K562 (cell line): ENCODE results near the gene EHBP1L1. TPM values are rescaled to one million over a fixed set of nuclear protein-coding genes. Genes with fewer than 3 reads are reported as not detected.

Experiments
- CCNT2 ChIP-seq: IDR thresholded peaks from 2 replicates; pipeline ENCODE4 v1.6.1; 2011; ENCODE audit warnings: borderline replicate concordance, low read depth, mild to moderate bottlenecking, moderate library complexity, mixed read lengths, low read length; ENCODE audit not compliant: insufficient read length; ENCODE audit errors: extremely low read depth
- CXXC5 ChIP-seq: fragments of 250-450 bp; sonication (Bioruptor Pico); IDR thresholded peaks from 2 replicates; pipeline ENCODE4 v1.8.0; 2022; ENCODE audit warnings: inconsistent platforms, mild to moderate bottlenecking, moderate library complexity
- ETV1 ChIP-seq: fragments of 450-650 bp; conservative IDR thresholded peaks from 2 replicates; pipeline ENCODE4 v1.6.1; 2016; ENCODE audit warnings: missing genetic modification characterization, control low read depth, low read depth, missing compliant biosample characterization
- EZH2 ChIP-seq: IDR thresholded peaks from 2 replicates; pipeline ENCODE4 v1.6.1; 2012; ENCODE audit warnings: low read depth, mild to moderate bottlenecking, inconsistent platforms, low read length, borderline replicate concordance
- KDM4B ChIP-seq, 2 experiments: fragments of 450-650 bp in 1 of 2; sonication (generic) in 1 of 2; IDR thresholded peaks; 2 replicates each; pipeline ENCODE4 v1.6.1; 2016 to 2017; ENCODE audit warnings: borderline replicate concordance in 2 of 2, antibody characterized with exemption in 1 of 2, low read depth in 1 of 2, mild to moderate bottlenecking in 1 of 2
- KLF16 ChIP-seq: IDR thresholded peaks from 2 replicates; pipeline ENCODE4 v1.6.1; 2016; ENCODE audit warnings: antibody characterized with exemption
- RNF219 ChIP-seq: fragments of 250-450 bp; sonication (Bioruptor Pico); IDR thresholded peaks from 2 replicates; pipeline ENCODE4 v1.5.0; 2022; ENCODE audit warnings: mild to moderate bottlenecking
- SMAD3 ChIP-seq: fragments of 450-650 bp; formaldehyde crosslinking; conservative IDR thresholded peaks from 2 replicates; pipeline ENCODE4 v1.4.0; 2020; ENCODE audit warnings: mild to moderate bottlenecking
- SMARCA5 ChIP-seq: fragments of 450-650 bp; IDR thresholded peaks from 2 replicates; pipeline ENCODE4 v1.6.1; 2016
- SUPT5H ChIP-seq: fragments of 450-650 bp; IDR thresholded peaks from 2 replicates; pipeline ENCODE4 v1.6.1; 2016
- ZKSCAN1 ChIP-seq: fragments of 150-350 bp; IDR thresholded peaks from 2 replicates; pipeline ENCODE4 v1.6.1; 2016; ENCODE audit warnings: low read depth, low read length
- polyA plus RNA-seq, 8 experiments: library from polyadenylated mRNA; depleted of rRNA in 4 of 8; stranded (reverse) in 5 of 8; unstranded in 3 of 8; fragments of >200 nt; fragmentation: Nextera tagmentation in 2 of 8; fragmentation: Illumina TruSeq in 1 of 8; extraction: Ambion mirVana in 2 of 8; extraction: Trizol in 1 of 8; gene quantifications; 2 replicates each; pipeline versions ENCODE4 v1.2.1 to v1.2.3, GENCODE V29; 2011 to 2014; ENCODE audit warnings: inconsistent platforms in 1 of 8, missing spikeins in 1 of 8
- total RNA-seq, 7 experiments: library from RNA; depleted of rRNA in 6 of 7; stranded (reverse); fragments of >200 nt in 6 of 7; fragmentation: Illumina TruSeq in 2 of 7; extraction: Trizol in 2 of 7; gene quantifications; 2 replicates each; pipeline versions ENCODE4 v1.2.1 to v1.2.3, GENCODE V29; 2011 to 2021; ENCODE audit warnings: low replicate concordance in 1 of 7
- TF ChIP-seq, protein P1 (sequence below): fragments of 250-450 bp; sonication (Bioruptor Pico); IDR thresholded peaks from 2 replicates; pipeline ENCODE4 v1.4.0; 2020; ENCODE audit warnings: mild to moderate bottlenecking, moderate library complexity, borderline replicate concordance
- TF ChIP-seq, protein P2 (sequence below): sonication (generic); formaldehyde crosslinking; IDR thresholded peaks from 2 replicates; pipeline ENCODE4 v1.8.0; 2022; ENCODE audit warnings: missing genetic modification reagents, mild to moderate bottlenecking, borderline replicate concordance
- TF ChIP-seq, protein P3 (sequence below), 2 experiments: fragments of 450-650 bp; IDR thresholded peaks; 2 replicates each; pipeline ENCODE4 v1.6.1; 2016
- TF ChIP-seq, protein P4 (sequence below): fragments of 250-450 bp; sonication (Bioruptor Pico); IDR thresholded peaks from 2 replicates; pipeline ENCODE4 v1.5.0; 2021

The EHBP1L1 gene
- total and polyA plus RNA-seq, 9 of the 15 experiments (the other 6 are each of a cell fraction or from before 2014, with no cell fraction given): 0.03 to 87.1 (median 26.3) TPM

DNA sequence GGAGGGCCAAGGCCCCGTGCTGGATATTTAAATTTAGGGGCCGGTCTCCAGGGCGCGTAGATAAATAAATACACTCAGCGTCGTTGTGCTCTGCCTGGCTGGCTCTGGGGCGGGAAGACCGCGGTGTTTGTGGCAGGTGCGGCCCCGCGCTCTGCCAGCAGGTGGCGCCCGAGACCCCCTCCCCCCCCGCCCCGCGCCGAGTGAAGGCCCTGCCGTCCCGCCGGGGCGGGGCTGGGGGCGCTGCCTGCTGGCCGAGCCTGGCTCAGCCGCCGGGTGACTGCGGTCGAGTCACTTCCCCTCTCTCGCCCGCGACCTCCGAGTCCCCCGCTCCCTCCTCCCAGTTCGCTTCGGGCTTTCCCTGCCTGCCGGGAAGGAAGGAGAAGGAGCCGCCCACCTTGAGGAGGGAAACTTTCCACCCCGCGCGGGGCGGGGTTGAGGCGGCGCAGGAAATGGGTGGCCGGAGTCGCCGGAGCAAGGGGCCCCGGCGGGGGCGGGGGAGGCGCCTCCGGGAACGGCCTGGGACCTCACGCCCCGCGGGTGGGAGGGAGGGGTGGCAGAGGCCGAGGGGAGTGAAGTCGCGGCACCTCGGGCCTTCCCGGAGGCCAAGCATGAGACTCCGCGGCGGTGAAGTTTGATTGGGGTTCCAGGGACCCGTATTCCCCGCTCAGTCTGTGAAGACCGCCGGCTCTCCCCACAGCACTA lies 1.6 kb upstream of the EHBP1L1 start (continued):
- TF ChIP-seq, protein P1, sequence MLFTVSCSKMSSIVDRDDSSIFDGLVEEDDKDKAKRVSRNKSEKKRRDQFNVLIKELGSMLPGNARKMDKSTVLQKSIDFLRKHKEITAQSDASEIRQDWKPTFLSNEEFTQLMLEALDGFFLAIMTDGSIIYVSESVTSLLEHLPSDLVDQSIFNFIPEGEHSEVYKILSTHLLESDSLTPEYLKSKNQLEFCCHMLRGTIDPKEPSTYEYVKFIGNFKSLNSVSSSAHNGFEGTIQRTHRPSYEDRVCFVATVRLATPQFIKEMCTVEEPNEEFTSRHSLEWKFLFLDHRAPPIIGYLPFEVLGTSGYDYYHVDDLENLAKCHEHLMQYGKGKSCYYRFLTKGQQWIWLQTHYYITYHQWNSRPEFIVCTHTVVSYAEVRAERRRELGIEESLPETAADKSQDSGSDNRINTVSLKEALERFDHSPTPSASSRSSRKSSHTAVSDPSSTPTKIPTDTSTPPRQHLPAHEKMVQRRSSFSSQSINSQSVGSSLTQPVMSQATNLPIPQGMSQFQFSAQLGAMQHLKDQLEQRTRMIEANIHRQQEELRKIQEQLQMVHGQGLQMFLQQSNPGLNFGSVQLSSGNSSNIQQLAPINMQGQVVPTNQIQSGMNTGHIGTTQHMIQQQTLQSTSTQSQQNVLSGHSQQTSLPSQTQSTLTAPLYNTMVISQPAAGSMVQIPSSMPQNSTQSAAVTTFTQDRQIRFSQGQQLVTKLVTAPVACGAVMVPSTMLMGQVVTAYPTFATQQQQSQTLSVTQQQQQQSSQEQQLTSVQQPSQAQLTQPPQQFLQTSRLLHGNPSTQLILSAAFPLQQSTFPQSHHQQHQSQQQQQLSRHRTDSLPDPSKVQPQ (CRISPR knock-in tag): no peak
- TF ChIP-seq KDM4B (IDR thresholded peaks at IDR 0.05; ENCODE audit: borderline replicate concordance in 2 of 2, low read depth in 1 of 2) (peak in 1 of 2 experiments; percentile 55; a peak in 1 of 4 replicates), SUPT5H (peak; percentile 30; the same call in 1 of the 2 replicates), RNF219 (no peak), ZKSCAN1 (peak; percentile 28; the same call in 1 of the 2 replicates), CXXC5 (CRISPR knock-in tag) (peak; percentile 89), CCNT2 (peak; percentile 97), ETV1 (peak; percentile 38; the same call in 1 of the 2 replicates), EZH2 (no peak), KLF16 (no peak), SMAD3 (CRISPR knock-in tag) (no peak), SMARCA5 (no peak)
- TF ChIP-seq, protein P2, sequence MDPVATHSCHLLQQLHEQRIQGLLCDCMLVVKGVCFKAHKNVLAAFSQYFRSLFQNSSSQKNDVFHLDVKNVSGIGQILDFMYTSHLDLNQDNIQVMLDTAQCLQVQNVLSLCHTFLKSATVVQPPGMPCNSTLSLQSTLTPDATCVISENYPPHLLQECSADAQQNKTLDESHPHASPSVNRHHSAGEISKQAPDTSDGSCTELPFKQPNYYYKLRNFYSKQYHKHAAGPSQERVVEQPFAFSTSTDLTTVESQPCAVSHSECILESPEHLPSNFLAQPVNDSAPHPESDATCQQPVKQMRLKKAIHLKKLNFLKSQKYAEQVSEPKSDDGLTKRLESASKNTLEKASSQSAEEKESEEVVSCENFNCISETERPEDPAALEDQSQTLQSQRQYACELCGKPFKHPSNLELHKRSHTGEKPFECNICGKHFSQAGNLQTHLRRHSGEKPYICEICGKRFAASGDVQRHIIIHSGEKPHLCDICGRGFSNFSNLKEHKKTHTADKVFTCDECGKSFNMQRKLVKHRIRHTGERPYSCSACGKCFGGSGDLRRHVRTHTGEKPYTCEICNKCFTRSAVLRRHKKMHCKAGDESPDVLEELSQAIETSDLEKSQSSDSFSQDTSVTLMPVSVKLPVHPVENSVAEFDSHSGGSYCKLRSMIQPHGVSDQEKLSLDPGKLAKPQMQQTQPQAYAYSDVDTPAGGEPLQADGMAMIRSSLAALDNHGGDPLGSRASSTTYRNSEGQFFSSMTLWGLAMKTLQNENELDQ (CRISPR knock-in tag): no peak
- TF ChIP-seq, protein P3, sequence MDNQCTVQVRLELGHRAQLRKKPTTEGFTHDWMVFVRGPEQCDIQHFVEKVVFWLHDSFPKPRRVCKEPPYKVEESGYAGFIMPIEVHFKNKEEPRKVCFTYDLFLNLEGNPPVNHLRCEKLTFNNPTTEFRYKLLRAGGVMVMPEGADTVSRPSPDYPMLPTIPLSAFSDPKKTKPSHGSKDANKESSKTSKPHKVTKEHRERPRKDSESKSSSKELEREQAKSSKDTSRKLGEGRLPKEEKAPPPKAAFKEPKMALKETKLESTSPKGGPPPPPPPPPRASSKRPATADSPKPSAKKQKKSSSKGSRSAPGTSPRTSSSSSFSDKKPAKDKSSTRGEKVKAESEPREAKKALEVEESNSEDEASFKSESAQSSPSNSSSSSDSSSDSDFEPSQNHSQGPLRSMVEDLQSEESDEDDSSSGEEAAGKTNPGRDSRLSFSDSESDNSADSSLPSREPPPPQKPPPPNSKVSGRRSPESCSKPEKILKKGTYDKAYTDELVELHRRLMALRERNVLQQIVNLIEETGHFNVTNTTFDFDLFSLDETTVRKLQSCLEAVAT (IDR thresholded peaks at IDR 0.05): peak in 1 of 2 experiments; percentile 47; a peak in 1 of 4 replicates
- TF ChIP-seq, protein P4, sequence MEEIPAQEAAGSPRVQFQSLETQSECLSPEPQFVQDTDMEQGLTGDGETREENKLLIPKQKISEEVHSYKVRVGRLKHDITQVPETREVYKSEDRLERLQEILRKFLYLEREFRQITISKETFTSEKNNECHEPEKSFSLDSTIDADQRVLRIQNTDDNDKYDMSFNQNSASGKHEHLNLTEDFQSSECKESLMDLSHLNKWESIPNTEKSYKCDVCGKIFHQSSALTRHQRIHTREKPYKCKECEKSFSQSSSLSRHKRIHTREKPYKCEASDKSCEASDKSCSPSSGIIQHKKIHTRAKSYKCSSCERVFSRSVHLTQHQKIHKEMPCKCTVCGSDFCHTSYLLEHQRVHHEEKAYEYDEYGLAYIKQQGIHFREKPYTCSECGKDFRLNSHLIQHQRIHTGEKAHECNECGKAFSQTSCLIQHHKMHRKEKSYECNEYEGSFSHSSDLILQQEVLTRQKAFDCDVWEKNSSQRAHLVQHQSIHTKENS: no peak
